Measurements from ENCODE around the gene OR5M8.

The OR5M8 gene

GRCh38 chr11:56491270-56491669 is at the start of gene OR5M8:
OR5M8 (minus strand) TSS chr11:56491370; CDS start chr11:56491370, 0 bp downstream.
- no peak for DNase-seq

- no peak for DNase-seq
These were observed 42.0 kb upstream of the OR5M8 start for GRCh38 chr11:56533054-56533740.

GRCh38 chr11:56531856-56532255 is 40.7 kb upstream of the OR5M8 start:
- DNase-seq = no peak

GRCh38 chr11:56522008-56522407 is 30.8 kb upstream of the OR5M8 start:
- DNase-seq = no peak

- no peak for DNase-seq
These were observed 22.1 kb upstream of the OR5M8 start for GRCh38 chr11:56513280-56513679.

- no peak for DNase-seq
These were observed 18.3 kb upstream of the OR5M8 start for GRCh38 chr11:56509439-56509838.

GRCh38 chr11:56497010-56497409 is 5.8 kb upstream of the OR5M8 start:
- no peak for DNase-seq

- DNase-seq = no peak
These were observed 3.9 kb upstream of the OR5M8 start for GRCh38 chr11:56495117-56495516.

- no peak for DNase-seq
These were observed 4.4 kb downstream of the OR5M8 start for GRCh38 chr11:56486801-56487200.

- DNase-seq = no peak
These were observed 16.4 kb downstream of the OR5M8 start for GRCh38 chr11:56474729-56475235.

- no peak for DNase-seq
These were observed 17.9 kb downstream of the OR5M8 start, which contains the start of gene OR5M3 for GRCh38 chr11:56473252-56473651. OR5M3 (minus strand) TSS chr11:56473352; CDS start chr11:56470497, 2,855 bp downstream.

GRCh38 chr11:56457076-56457475 is 34.1 kb downstream of the OR5M8 start:
- no peak for DNase-seq

GRCh38 chr11:56453521-56453920 is 37.6 kb downstream of the OR5M8 start:
- no peak for DNase-seq

Measured in CD4-positive, alpha-beta T cell treated with Interleukin-17A for 4 hours (primary cell).